CD14-positive monocyte (primary cell): ENCODE measurements around the gene UTP4. TPM values are rescaled to one million over a fixed set of nuclear protein-coding genes. Genes with fewer than 3 reads are reported as not detected.

ENCODE experiments used
- DNase-seq, 3 donors: peaks; one replicate each; pipeline ENCODE4 v3.0.0-alpha.2; 2011 to 2022
- H2AFZ ChIP-seq: 2 replicates; pipeline ENCODE4 v1.6.0; 2012; ENCODE audit warnings: mild to moderate bottlenecking, low read depth, low read length, inconsistent platforms; ENCODE audit not compliant: insufficient read depth, poor library complexity, severe bottlenecking
- H3K27ac ChIP-seq, 2 donors: 1 replicate in 1 of 2; 2 replicates in 1 of 2; pipeline ENCODE4 v1.5.1; 2012 to 2013; ENCODE audit warnings: low read length in 2 of 2, control low read depth in 1 of 2, inconsistent platforms in 1 of 2, low read depth in 1 of 2, mild to moderate bottlenecking in 1 of 2
- H3K27me3 ChIP-seq, 2 donors: one replicate each; pipeline versions ENCODE4 v1.6.0 to v1.6.1; 2011 to 2013; ENCODE audit warnings: low read length in 2 of 2; ENCODE audit not compliant: control insufficient read depth in 2 of 2, insufficient read depth in 2 of 2
- H3K36me3 ChIP-seq, 2 donors: replicated peaks in 1 of 2; 1 replicate in 1 of 2; 2 replicates in 1 of 2; pipeline versions ENCODE4 v1.5.1 to v1.6.1; 2012 to 2013; ENCODE audit warnings: low read length in 2 of 2, control low read depth in 1 of 2, inconsistent platforms in 1 of 2, mild to moderate bottlenecking in 1 of 2; ENCODE audit not compliant: insufficient read depth in 2 of 2, control insufficient read depth in 1 of 2
- H3K4me1 ChIP-seq, 2 donors: 1 replicate in 1 of 2; 2 replicates in 1 of 2; pipeline versions ENCODE4 v1.5.1 to v1.6.1; 2012 to 2013; ENCODE audit warnings: low read length in 2 of 2, control low read depth in 1 of 2, inconsistent platforms in 1 of 2, mild to moderate bottlenecking in 1 of 2, moderate library complexity in 1 of 2; ENCODE audit not compliant: insufficient read depth in 2 of 2, control insufficient read depth in 1 of 2
- H3K4me2 ChIP-seq: replicated peaks from 2 replicates; pipeline ENCODE3; 2012; ENCODE audit warnings: low read length, moderate library complexity, mild to moderate bottlenecking; ENCODE audit not compliant: poor library complexity, severe bottlenecking; ENCODE audit errors: extremely low read depth
- H3K4me3 ChIP-seq, 3 experiments: fragments of 200-600 bp in 1 of 3; sonication (generic) in 1 of 3; replicated peaks in 1 of 3; 1 replicate in 2 of 3; 2 replicates in 1 of 3; pipeline ENCODE4 v1.5.1; 2011 to 2013; ENCODE audit warnings: low read length in 3 of 3, mild to moderate bottlenecking in 3 of 3, control low read depth in 2 of 3, low read depth in 2 of 3, inconsistent platforms in 1 of 3, moderate library complexity in 1 of 3
- H3K79me2 ChIP-seq: 2 replicates; pipeline ENCODE4 v1.6.0; 2012; ENCODE audit warnings: mild to moderate bottlenecking, control low read depth, inconsistent platforms, low read length, moderate library complexity; ENCODE audit not compliant: insufficient read depth
- H3K9ac ChIP-seq: 2 replicates; pipeline ENCODE4 v1.6.0; 2017; ENCODE audit warnings: low read length, mild to moderate bottlenecking; ENCODE audit not compliant: insufficient read depth, poor library complexity, severe bottlenecking
- H3K9me3 ChIP-seq, 2 donors: replicated peaks in 1 of 2; 1 replicate in 1 of 2; 2 replicates in 1 of 2; pipeline versions ENCODE4 v1.5.1 to v1.6.1; 2012 to 2013; ENCODE audit warnings: low read length in 2 of 2, control low read depth in 1 of 2; ENCODE audit not compliant: control insufficient read depth in 1 of 2, insufficient read depth in 1 of 2
- H4K20me1 ChIP-seq: 2 replicates; pipeline ENCODE4 v1.6.0; 2012; ENCODE audit warnings: mild to moderate bottlenecking, low read length, control low read depth, moderate library complexity; ENCODE audit not compliant: insufficient read depth
- H3K27ac Mint-ChIP-seq, 7 donors: one replicate each; pipeline ENCODE4 v1.8.0; 2020; ENCODE audit warnings: mild to moderate bottlenecking in 7 of 7, mixed read lengths in 7 of 7, moderate library complexity in 6 of 7, inconsistent platforms in 2 of 7
- H3K27me3 Mint-ChIP-seq, 3 donors: one replicate each; pipeline ENCODE4 v1.8.0; 2021 to 2022; ENCODE audit warnings: low read depth in 3 of 3, mild to moderate bottlenecking in 3 of 3, mixed read lengths in 3 of 3, moderate library complexity in 3 of 3, inconsistent platforms in 1 of 3
- H3K36me3 Mint-ChIP-seq, 2 donors: one replicate each; pipeline ENCODE4 v1.8.0; 2020; ENCODE audit warnings: mixed read lengths in 2 of 2, inconsistent platforms in 1 of 2, mild to moderate bottlenecking in 1 of 2
- H3K4me1 Mint-ChIP-seq: one replicate; pipeline ENCODE4 v1.8.0; 2020; ENCODE audit warnings: mild to moderate bottlenecking, mixed read lengths
- H3K4me3 Mint-ChIP-seq, 2 donors: one replicate each; pipeline ENCODE4 v1.8.0; 2020; ENCODE audit warnings: mild to moderate bottlenecking in 2 of 2, mixed read lengths in 2 of 2, moderate library complexity in 1 of 2
- H3K9me3 Mint-ChIP-seq, 7 donors: one replicate each; pipeline ENCODE4 v1.8.0; 2020 to 2022; ENCODE audit warnings: mixed read lengths in 7 of 7, mild to moderate bottlenecking in 6 of 7, moderate library complexity in 6 of 7, inconsistent platforms in 2 of 7
- CTCF ChIP-seq: fragments of 200-600 bp; IDR thresholded peaks from one replicate; pipeline ENCODE4 v1.8.0; 2022; ENCODE audit warnings: antibody characterized with exemption, mild to moderate bottlenecking
- WGBS: methylation state at CpG from one replicate; pipeline ENCODE4 v1.1.5; 2013; ENCODE audit warnings: missing lambda C conversion rate; ENCODE audit not compliant: insufficient coverage; 5-methylcytosine and 5-hydroxymethylcytosine counted together
- intact Hi-C, 2 donors: fragments of 100-400 bp; cut with micrococcal nuclease; formaldehyde crosslinking; loops; one replicate each; pipeline versions ENCODE4 v1.15.0 to v1.15.1; 2023
- polyA plus RNA-seq, 3 donors: library from polyadenylated mRNA; depleted of rRNA in 1 of 3; unstranded in 2 of 3; stranded (reverse) in 1 of 3; fragments of 300-500 nt in 2 of 3; fragments of >200 nt in 1 of 3; fragmentation: Illumina TruSeq in 2 of 3; gene quantifications; 1 replicate in 2 of 3; 2 replicates in 1 of 3; pipeline ENCODE4 v1.2.3, GENCODE V29; 2012 to 2021

The UTP4 gene
- polyA plus RNA-seq, 3 donors: 15.3 to 27.8 (median 19.6) TPM

DNA sequence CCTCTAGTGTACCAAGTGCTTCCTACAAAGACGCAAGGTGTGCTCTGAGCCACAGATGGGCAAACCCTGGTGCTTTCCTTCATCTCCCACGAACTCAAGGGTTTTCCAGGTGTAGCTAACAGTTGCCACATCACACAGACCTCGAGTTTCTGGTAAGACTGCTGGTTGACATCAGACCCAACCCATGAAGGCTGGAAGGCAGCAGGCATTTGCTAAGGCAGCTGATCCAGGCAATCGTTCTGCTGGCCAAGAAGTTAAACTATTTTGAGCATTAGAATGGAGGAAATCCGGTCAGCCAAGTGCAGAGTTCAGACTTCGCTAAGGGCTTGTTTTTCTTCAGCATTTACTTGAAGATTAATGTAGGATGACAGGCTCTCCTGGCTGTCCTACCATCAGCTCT lies 15.5 kb upstream of the UTP4 start:
- H3K9me3 ChIP-seq: no peaks in the 10 kb centered on the region
- Mint-ChIP-seq H3K4me1 (peaks cover 6% of the 10 kb centered on the region), H3K27ac (peak overlapping the region in 1 of 7 donors; percentile 31), H3K36me3 (peaks cover 54 to 76% of the 10 kb centered on the region in 2 donors), H3K4me3 (no peak overlapping the region), H3K9me3 (peaks cover 0 to 2% (median 0%) of the 10 kb centered on the region in 7 donors), H3K27me3 (peaks cover 0 to 2% (median 1%) of the 10 kb centered on the region in 3 donors)
- H3K79me2 ChIP-seq: no peaks in the 10 kb centered on the region
- H3K4me2 ChIP-seq: no peak overlapping the region
- no peak overlapping the region for H3K9ac ChIP-seq
- 100% methylated on average over 4 of the region's 6 CpGs for WGBS
- TF ChIP-seq CTCF: no peak
- H3K27me3 ChIP-seq: no peaks in the 10 kb centered on the region
- H3K4me1 ChIP-seq: no peaks in the 10 kb centered on the region
- H4K20me1 ChIP-seq: peaks cover 92% of the 10 kb centered on the region
- H3K36me3 ChIP-seq: peaks cover 53 to 81% of the 10 kb centered on the region in 2 donors
- intact Hi-C loops: no loop called here
- no peak overlapping the region for H3K4me3 ChIP-seq
- H3K27ac ChIP-seq: no peak overlapping the region
- DNase-seq: no peak
- H2AFZ ChIP-seq: no peak overlapping the region

DNA sequence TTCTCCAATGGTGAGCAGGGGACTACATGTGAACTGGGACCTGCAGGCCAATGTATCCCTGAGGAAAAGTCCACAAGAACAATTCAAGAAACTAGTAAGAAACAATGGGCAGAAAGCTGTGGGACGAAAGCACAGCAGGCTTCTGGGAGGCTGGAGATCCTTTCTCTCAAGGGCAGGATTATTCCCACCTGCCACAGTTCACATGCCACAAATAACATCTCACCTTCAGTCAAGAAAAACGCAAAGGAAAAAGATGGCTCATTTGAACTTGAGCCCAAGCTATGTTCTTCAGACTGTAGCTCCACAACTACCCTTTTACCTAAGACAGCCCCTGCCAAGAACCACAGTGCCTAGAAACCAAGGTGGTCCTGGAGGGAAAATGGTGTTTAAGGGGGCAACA lies 14.0 kb upstream of the UTP4 start:
- Mint-ChIP-seq H3K4me1 (peaks cover 3% of the 10 kb centered on the region), H3K27me3 (peaks cover 0 to 1% (median 0%) of the 10 kb centered on the region in 3 donors), H3K4me3 (no peak overlapping the region), H3K9me3 (peaks cover 0 to 2% (median 0%) of the 10 kb centered on the region in 7 donors), H3K27ac (peak overlapping the region in 1 of 7 donors; percentile 47), H3K36me3 (peaks cover 52 to 84% of the 10 kb centered on the region in 2 donors)
- no peak for DNase-seq
- no peak overlapping the region for H3K27ac ChIP-seq
- peaks cover 53 to 76% of the 10 kb centered on the region in 2 donors for H3K36me3 ChIP-seq
- no peak overlapping the region for H3K4me2 ChIP-seq
- H3K4me1 ChIP-seq: no peaks in the 10 kb centered on the region
- H3K79me2 ChIP-seq: peaks cover 6% of the 10 kb centered on the region
- TF ChIP-seq CTCF: no peak
- WGBS: no CpG with 5 or more reads among the region's 2 CpGs
- no peak overlapping the region for H2AFZ ChIP-seq
- no peak overlapping the region for H3K9ac ChIP-seq
- intact Hi-C loops: no loop called here
- no peaks in the 10 kb centered on the region for H3K27me3 ChIP-seq
- no peaks in the 10 kb centered on the region for H3K9me3 ChIP-seq
- peaks cover 91% of the 10 kb centered on the region for H4K20me1 ChIP-seq
- H3K4me3 ChIP-seq: no peak overlapping the region
